A673 (cell line): ENCODE results near the gene CAB39. TPM values are rescaled to one million over a fixed set of nuclear protein-coding genes. Genes with fewer than 3 reads are reported as not detected.

Experiments
- BruUV-seq: library from RNA; stranded (reverse); fragments of 400-500 nt; replicated peaks from 2 replicates; lab custom pipeline; 2021; lab: Mats Ljungman, UMichigan
- CTCF ChIA-PET: fragments of 300-600 bp; sonication (Branson Sonifier 250); formaldehyde crosslinking; loops from one replicate; lab custom pipeline; 2022; ENCODE audit warnings: antibody characterized with exemption; lab: Charles Lee
- POLR2A ChIA-PET: fragments of 300-600 bp; sonication (Branson Sonifier 250); formaldehyde crosslinking; loops from one replicate; lab custom pipeline; 2022; ENCODE audit warnings: antibody characterized with exemption; ENCODE audit not compliant: low non-redundant PET; lab: Charles Lee
- DNase-seq: peaks from one replicate; pipeline ENCODE4 v3.0.0-alpha.2; 2015; ENCODE audit warnings: low spot score
- H3K27ac ChIP-seq: fragments of 200-600 bp; sonication (generic); 2 replicates; pipeline ENCODE4 v1.5.1; 2016; ENCODE audit warnings: mixed run types, low read depth, mild to moderate bottlenecking, mixed read lengths, antibody characterized with exemption, low read length; ENCODE audit not compliant: poor library complexity, severe bottlenecking
- H3K27me3 ChIP-seq: fragments of 200-600 bp; sonication (generic); replicated peaks from 2 replicates; pipeline ENCODE4 v1.6.1; 2017; ENCODE audit warnings: mixed run types, low read depth, mild to moderate bottlenecking, mixed read lengths, antibody characterized with exemption, low read length; ENCODE audit not compliant: insufficient read depth, poor library complexity
- H3K36me3 ChIP-seq: fragments of 200-600 bp; sonication (generic); 2 replicates; pipeline ENCODE4 v1.6.1; 2016; ENCODE audit warnings: mixed run types, mild to moderate bottlenecking, mixed read lengths, antibody characterized with exemption, low read length; ENCODE audit not compliant: insufficient read depth, poor library complexity, severe bottlenecking
- H3K4me1 ChIP-seq: fragments of 200-600 bp; sonication (generic); 2 replicates; pipeline ENCODE4 v1.6.1; 2017; ENCODE audit warnings: mixed run types, mild to moderate bottlenecking, mixed read lengths, antibody characterized with exemption, low read length; ENCODE audit not compliant: insufficient read depth, poor library complexity, severe bottlenecking
- H3K4me3 ChIP-seq: fragments of 200-600 bp; sonication (generic); 2 replicates; pipeline ENCODE4 v1.5.1; 2016; ENCODE audit warnings: low read depth, mixed run types, mild to moderate bottlenecking, mixed read lengths, low read length; ENCODE audit not compliant: poor library complexity, severe bottlenecking
- H3K9me3 ChIP-seq: fragments of 200-600 bp; sonication (generic); 2 replicates; pipeline ENCODE4 v1.6.1; 2016; ENCODE audit warnings: mixed run types, low read depth, mild to moderate bottlenecking, mixed read lengths, antibody characterized with exemption, low read length; ENCODE audit not compliant: poor library complexity, severe bottlenecking
- CTCF ChIP-seq: fragments of 300-800, 200-600 bp; sonication (generic); conservative IDR thresholded peaks from 2 replicates; pipeline ENCODE4 v1.5.1; 2017; ENCODE audit warnings: low read depth, mild to moderate bottlenecking, antibody characterized with exemption, low read length, moderate library complexity, mixed read lengths
- EZH2 ChIP-seq: fragments of 200-600 bp; sonication (generic); IDR thresholded peaks from 2 replicates; pipeline ENCODE4 v1.6.1; 2017; ENCODE audit warnings: borderline replicate concordance, low read depth, mild to moderate bottlenecking, mixed read lengths, antibody characterized with exemption, low read length; ENCODE audit not compliant: poor library complexity, severe bottlenecking
- intact Hi-C: fragments of 100-400 bp; cut with micrococcal nuclease; formaldehyde crosslinking; loops from one replicate; pipeline ENCODE4 v1.10.0; 2022; ENCODE audit not compliant: unreplicated experiment
- total RNA-seq: library from RNA; stranded (reverse); gene quantifications from 2 replicates; pipeline ENCODE4 v1.2.3, GENCODE V29; 2021

The CAB39 gene
- total RNA-seq, 1 experiment from 2014 or later = 58.2 TPM

DNA sequence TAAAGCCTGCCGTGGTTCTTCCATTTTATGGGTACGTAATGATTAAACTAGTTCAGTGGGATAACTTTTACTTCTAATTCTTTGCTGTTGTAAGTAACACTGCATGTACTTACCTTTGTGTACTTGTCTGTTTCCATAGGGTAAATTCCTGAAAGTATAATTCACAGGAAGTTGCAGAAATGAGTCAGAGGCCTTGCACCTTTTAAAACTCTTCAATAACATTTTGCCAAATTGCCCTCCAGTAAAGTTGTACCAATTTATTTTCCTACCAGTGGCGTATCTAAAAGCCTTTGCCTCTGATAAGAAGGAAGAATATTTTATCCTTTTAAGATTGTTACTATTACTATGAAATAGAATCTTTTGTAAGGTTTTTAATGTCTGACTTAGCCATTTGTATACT lies 65.1 kb downstream of the CAB39 start:
- no peaks in the 10 kb centered on the region for H3K9me3 ChIP-seq
- CTCF ChIA-PET = no interaction called here
- H3K27me3 ChIP-seq = no peaks in the 10 kb centered on the region
- H3K27ac ChIP-seq = no peak overlapping the region
- DNase-seq = no peak
- no peaks in the 10 kb centered on the region for H3K36me3 ChIP-seq
- H3K4me1 ChIP-seq = no peaks in the 10 kb centered on the region
- intact Hi-C loops = no loop called here
- POLR2A ChIA-PET = no interaction called here
- TF ChIP-seq EZH2 (no peak), CTCF (no peak)
- BruUV-seq = no TSS peak
- H3K4me3 ChIP-seq = no peak overlapping the region

DNA sequence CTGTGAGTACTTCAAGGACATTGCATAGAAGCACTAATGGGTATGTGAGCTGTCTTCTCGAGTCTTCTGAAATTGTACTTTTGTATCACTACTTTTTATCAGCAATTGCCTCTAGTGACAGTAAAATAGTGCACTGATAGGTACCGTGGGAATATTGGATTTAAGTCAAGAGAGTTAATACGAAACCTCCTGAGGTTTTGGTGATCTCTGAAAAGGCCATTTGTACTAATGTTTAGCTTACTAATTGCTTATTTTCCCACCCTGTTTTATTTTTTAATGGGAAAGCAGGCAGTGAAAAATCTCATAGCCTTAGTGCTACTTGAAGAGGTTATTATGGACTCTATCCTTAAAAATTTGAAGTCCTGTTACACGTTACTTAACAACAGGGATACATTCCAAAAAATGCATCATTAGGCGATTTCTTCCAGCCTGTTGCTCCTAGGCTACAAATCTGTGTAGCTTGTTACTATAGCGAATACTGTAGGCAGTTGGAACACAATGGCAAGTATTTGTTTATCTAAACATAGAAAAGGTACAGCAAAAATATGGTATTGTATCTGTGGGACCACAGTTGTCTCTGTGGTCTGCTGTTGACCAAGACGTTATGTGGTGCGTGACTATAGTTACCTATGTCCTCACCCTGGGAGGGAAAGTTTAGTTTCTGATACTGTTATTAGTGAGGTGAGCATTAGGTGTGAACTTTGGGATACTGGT lies 65.9 kb downstream of the CAB39 start:
- no peaks in the 10 kb centered on the region for H3K36me3 ChIP-seq
- no peak overlapping the region for H3K4me3 ChIP-seq
- TF ChIP-seq CTCF (no peak), EZH2 (no peak)
- no peaks in the 10 kb centered on the region for H3K9me3 ChIP-seq
- ChIA-PET POLR2A (no interaction called here), CTCF (no interaction called here)
- H3K4me1 ChIP-seq = no peaks in the 10 kb centered on the region
- H3K27me3 ChIP-seq = no peaks in the 10 kb centered on the region
- intact Hi-C loops = no loop called here
- BruUV-seq = no TSS peak
- H3K27ac ChIP-seq = no peak overlapping the region
- DNase-seq = no peak

GRCh38 chr2:230779126-230779525 lies 66.5 kb downstream of the CAB39 start:
- CTCF ChIA-PET = no interaction called here
- H3K4me3 ChIP-seq = no peak overlapping the region
- H3K27me3 ChIP-seq = no peaks in the 10 kb centered on the region
- no peaks in the 10 kb centered on the region for H3K36me3 ChIP-seq
- no peak for TF ChIP-seq EZH2
- no peak for TF ChIP-seq CTCF
- intact Hi-C loops = no loop called here
- H3K4me1 ChIP-seq = no peaks in the 10 kb centered on the region
- no TSS peak for BruUV-seq
- POLR2A ChIA-PET = no interaction called here
- DNase-seq = no peak
- H3K9me3 ChIP-seq = no peaks in the 10 kb centered on the region
- no peak overlapping the region for H3K27ac ChIP-seq
